GM12874 (cell line): ENCODE results near the gene AGBL4.

ENCODE experiments used
- TF ChIP-seq, protein P1 (sequence below): IDR thresholded peaks from 2 replicates; pipeline ENCODE4 v1.5.1; 2011; ENCODE audit warnings: low read depth, mild to moderate bottlenecking, control low read depth, low read length, moderate library complexity; ENCODE audit not compliant: insufficient read depth

AGBL4 gene

DNA sequence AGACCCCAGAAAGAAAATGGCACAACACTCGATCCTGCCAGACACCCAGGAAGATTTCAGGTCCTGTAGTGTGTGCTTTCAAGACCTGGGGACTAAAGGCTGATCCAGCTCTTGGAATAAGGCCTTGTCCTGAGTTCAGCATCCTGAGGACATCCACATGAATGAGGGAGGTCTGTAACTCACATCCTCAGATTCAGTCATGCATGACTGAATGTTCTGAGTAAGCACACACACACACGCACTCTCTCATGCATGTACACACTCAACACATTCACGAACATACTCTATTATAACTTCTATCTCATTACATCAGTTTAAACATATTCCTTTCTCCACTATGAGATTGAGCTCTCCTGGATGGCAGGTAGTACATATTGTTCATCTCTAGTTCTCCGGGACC, 973.7 kb downstream of the AGBL4 start:
- TF ChIP-seq, protein P1, sequence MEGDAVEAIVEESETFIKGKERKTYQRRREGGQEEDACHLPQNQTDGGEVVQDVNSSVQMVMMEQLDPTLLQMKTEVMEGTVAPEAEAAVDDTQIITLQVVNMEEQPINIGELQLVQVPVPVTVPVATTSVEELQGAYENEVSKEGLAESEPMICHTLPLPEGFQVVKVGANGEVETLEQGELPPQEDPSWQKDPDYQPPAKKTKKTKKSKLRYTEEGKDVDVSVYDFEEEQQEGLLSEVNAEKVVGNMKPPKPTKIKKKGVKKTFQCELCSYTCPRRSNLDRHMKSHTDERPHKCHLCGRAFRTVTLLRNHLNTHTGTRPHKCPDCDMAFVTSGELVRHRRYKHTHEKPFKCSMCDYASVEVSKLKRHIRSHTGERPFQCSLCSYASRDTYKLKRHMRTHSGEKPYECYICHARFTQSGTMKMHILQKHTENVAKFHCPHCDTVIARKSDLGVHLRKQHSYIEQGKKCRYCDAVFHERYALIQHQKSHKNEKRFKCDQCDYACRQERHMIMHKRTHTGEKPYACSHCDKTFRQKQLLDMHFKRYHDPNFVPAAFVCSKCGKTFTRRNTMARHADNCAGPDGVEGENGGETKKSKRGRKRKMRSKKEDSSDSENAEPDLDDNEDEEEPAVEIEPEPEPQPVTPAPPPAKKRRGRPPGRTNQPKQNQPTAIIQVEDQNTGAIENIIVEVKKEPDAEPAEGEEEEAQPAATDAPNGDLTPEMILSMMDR: no peak

DNA sequence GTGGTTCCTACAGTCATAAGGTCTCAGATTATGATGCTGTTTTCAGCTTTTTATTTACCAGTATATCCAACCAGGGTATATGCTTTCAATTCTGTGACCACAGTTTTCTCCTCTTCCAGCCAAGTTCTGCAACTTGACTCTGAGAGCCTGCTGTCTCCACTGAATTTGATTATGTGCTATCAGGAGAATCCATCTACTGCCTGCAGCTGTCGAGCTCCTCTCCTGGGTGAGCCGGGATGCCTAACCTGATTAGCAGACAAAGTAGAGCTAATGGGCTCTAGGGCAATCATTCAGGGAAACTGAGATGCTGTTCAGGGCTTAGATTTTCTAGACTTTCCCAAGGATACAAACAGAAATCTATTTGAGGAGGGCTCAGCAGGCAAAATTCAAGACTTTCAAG, 975.6 kb downstream of the AGBL4 start:
- TF ChIP-seq, protein P1: no peak

DNA sequence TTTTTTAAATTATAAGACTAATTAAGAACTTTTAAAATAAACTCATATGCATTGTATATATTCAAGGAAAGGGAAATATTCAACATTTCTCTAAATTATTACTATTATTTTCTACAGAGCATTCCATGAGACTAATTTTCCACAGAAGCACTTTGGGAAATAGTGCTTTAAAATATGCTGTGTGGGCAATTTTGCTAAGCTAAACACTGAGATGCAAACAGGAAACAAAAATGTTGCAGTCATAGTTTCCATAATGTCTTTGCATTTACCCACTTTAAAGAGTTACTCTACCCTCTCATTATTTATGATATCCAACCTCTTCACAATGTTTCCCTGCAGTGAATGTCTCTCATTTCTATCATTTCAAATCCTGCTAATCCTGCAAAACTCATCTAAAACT, 977.4 kb downstream of the AGBL4 start:
- TF ChIP-seq, protein P1: no peak

DNA sequence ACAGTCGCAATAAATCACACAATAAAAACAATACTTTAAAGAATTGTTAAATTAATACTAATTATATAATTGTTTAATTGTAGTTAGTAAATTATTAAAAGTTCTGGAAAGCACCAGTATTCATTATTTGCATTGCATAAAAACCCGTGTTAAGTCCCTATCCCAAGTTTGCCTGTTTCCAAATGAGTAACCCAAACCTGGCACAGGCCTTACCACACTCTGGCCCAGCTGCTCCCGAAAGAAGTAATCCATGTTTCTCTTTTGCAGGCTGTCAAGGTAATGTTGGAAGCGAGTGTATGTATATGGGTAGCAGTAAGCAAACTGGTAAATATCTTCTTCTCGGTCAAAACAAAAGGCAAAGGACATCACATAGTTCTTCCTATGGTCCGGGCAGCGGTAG, 978.4 kb downstream of the AGBL4 start:
- TF ChIP-seq, protein P1: no peak

DNA sequence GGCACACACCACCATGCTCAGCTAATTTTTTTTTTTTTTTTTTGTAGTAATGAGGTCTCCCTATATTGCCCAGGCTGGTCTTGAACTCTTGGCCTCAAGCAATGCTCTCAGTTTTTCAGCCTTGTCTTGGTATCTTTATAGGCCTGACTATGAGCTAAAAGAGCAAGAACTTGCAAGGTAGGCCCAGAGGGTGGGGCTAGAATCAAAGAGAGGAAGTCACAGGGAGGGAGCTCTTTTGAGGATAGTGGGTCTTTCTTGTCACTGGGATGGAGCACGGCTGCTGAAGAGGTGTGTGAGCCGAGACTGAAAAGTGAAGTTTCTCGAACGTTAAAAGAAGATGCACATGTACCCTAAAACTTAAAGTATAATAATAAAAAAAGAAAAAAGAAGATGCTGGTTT, 987.1 kb downstream of the AGBL4 start:
- TF ChIP-seq, protein P1: no peak

DNA sequence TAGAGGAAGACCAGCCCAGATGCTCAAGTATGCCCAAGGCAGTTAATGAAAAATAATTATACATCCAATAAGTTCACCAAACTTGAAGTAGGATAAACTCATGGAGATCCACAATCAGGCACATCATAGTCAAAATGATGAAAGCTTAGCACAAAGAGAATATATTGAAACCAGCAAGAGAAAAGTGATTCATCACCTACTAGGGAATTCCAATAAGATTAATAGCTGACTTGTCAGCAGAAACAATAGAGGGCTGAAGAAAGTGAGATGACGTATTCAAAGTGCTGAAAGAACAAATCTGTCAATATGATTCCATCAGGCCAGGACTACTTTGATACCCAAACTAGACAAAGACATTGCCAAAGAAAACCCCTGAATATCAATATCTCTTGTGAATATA, 995.4 kb downstream of the AGBL4 start:
- TF ChIP-seq, protein P1: no peak

DNA sequence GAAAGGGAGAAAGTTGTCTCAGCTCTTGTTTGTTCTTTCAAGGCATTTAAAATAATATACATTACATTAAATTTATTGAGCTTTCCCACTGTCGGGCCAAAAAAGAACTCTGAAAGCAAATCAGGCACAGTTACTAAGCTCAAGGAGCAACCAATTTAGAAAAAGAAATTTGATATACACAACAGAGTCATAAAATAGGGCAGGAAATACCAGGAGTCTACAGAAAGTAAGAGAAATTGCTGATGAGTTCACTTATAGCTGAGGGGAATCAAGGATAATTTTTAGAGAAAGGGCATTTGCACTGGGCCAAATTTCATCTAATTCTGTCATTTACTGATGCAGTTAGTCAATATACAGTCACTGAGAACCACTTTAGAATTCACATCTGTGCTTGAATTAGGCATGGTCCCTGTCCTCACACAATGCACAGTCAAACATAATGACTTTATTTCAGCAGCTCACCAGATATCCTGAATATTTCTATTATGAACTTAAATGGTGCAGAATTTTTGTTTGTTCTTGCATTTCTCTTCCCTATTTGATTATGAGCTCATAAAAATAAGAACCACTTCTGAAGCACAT, 997.4 kb downstream of the AGBL4 start:
- TF ChIP-seq, protein P1: no peak
